Muscle layer of duodenum (tissue), 2 donors: ENCODE data around the gene DYNLT3.

ENCODE experiments used
- H3K27ac ChIP-seq: one replicate; pipeline ENCODE4 v1.7.0; 2013; ENCODE audit warnings: mild to moderate bottlenecking, low read length
- H3K27me3 ChIP-seq: one replicate; pipeline ENCODE4 v1.7.0; 2013; ENCODE audit warnings: low read depth, mild to moderate bottlenecking, control low read depth, low read length
- H3K36me3 ChIP-seq, 2 donors: one replicate each; pipeline ENCODE4 v1.7.0; 2013; ENCODE audit warnings: low read length in 2 of 2, control low read depth in 1 of 2, mild to moderate bottlenecking in 1 of 2; ENCODE audit not compliant: insufficient read depth in 2 of 2, control insufficient read depth in 1 of 2
- H3K4me1 ChIP-seq, 2 donors: one replicate each; pipeline ENCODE4 v1.7.0; 2013; ENCODE audit warnings: low read length in 2 of 2, mild to moderate bottlenecking in 2 of 2, control low read depth in 1 of 2, moderate library complexity in 1 of 2; ENCODE audit not compliant: insufficient read depth in 2 of 2, control insufficient read depth in 1 of 2
- H3K4me3 ChIP-seq, 2 donors: one replicate each; pipeline ENCODE4 v1.7.0; 2013; ENCODE audit warnings: low read length in 2 of 2, low read depth in 1 of 2, mild to moderate bottlenecking in 1 of 2
- H3K9me3 ChIP-seq, 2 donors: one replicate each; pipeline ENCODE4 v1.7.0; 2013; ENCODE audit warnings: low read length in 2 of 2, control low read depth in 1 of 2, mild to moderate bottlenecking in 1 of 2; ENCODE audit not compliant: control insufficient read depth in 1 of 2
- donor health status: healthy.

The DYNLT3 gene, protein sequence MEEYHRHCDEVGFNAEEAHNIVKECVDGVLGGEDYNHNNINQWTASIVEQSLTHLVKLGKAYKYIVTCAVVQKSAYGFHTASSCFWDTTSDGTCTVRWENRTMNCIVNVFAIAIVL

DNA sequence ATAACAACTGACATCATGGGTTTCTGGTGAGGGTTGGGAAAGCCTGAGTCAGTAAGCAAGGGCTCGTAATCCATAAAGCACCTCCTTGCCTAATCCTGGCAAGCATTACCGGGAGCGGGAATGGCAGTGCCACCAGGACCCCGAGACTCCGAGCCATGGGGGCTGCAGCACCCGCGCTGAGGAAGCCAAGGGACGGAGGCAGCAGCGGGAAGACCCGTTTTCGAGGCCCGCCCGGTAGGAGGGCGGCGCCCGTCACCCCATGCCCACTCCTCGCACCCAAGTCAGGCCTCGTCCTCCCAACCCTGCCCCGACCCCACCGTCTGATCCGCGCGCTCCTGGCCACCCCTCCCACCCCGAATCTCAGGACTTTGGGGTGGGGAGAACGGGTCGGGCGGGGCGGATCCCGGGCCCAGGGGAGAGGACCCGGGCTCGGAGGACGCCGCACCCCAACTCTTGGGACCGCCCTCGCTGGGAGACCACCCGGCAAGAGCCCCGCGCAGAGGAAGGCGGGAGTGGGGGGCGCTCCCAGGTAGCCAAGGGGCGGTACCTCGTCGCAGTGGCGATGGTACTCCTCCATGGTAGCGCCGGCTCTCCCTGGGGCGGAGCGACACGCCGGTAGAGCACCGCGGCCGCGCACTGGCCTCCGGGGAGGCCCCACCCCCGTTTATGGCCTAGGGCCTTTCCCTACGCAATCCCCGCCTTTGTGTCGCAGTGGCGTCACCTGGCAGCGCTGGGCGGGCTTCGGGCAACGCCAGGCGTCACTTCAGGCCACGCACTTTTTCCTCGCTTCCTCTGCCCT, at the start of gene DYNLT3:
TSS of gene DYNLT3 (minus strand) at position 638 of the 799 bp plus-strand sequence. CDS start at position 577, 61 bp downstream.
- Histone ChIP-seq H3K27ac (peak within 1 kb of the TSS; percentile 74), H3K4me3 (peak within 1 kb of the TSS; percentile 62 to 68), H3K4me1 (no peaks in the 10 kb centered on the region), H3K27me3 (no peaks in the 10 kb centered on the region), H3K36me3 (no peaks in the 10 kb centered on the region), H3K9me3 (no peaks in the 10 kb centered on the region)

DNA sequence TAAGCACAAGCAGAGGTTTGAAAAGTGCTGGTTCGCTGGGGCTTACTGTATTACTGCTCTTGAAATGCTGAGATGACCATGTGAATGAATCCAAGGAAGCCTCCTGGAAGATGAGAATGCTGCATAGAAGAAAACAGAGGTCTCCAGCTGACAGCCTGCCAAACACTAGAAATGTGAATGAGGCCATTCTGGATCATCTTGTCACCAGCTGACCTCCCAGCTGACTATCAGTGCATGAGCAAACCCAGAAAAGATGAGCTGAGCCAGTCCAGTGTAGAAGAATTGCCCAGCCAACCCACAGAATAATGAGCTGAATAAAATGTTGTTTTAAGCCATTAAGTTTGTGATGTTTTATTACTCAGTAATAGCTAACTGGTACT, 49.1 kb upstream of the DYNLT3 start:
- H3K9me3 ChIP-seq: no peaks in the 10 kb centered on the region
- no peak overlapping the region for H3K4me3 ChIP-seq
- H3K27me3 ChIP-seq: no peaks in the 10 kb centered on the region
- H3K36me3 ChIP-seq: no peaks in the 10 kb centered on the region
- H3K27ac ChIP-seq: no peak overlapping the region
- no peaks in the 10 kb centered on the region for H3K4me1 ChIP-seq

DNA sequence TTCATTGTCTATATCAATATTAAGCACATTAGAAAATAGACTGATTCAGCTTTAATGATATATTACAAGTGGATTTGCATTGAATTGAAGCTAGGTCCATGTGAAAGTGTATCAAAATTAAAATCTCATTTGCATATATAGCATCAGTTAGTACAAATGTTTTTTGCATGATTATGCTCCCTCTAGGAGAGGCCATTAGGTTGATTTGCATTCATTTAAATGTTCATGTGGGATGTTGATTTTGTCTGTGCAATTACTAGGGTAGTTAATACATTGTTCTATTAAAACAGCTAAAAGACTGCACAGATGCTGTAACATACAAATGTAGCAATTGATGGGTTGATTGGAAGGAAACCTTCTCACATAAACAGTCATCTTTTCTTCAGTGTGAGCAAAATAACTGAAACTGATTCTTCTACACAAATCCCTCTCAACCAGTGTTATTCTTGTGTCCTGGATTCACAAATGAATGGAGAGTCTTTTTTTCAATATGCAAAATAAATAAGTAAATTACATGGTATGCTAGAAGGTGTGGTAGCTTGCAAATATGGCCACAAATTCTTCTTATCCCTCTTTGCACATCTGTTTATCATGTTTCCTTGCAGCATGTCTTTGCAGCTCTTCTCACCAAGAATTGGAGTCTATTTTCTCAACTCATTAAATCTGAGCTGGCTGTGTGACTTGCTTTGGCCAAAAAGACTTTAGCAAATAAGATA, 48.6 kb upstream of the DYNLT3 start:
- Histone ChIP-seq H3K27ac (no peak overlapping the region), H3K4me1 (no peaks in the 10 kb centered on the region), H3K36me3 (no peaks in the 10 kb centered on the region), H3K27me3 (no peaks in the 10 kb centered on the region), H3K9me3 (no peaks in the 10 kb centered on the region), H3K4me3 (no peak overlapping the region)

DNA sequence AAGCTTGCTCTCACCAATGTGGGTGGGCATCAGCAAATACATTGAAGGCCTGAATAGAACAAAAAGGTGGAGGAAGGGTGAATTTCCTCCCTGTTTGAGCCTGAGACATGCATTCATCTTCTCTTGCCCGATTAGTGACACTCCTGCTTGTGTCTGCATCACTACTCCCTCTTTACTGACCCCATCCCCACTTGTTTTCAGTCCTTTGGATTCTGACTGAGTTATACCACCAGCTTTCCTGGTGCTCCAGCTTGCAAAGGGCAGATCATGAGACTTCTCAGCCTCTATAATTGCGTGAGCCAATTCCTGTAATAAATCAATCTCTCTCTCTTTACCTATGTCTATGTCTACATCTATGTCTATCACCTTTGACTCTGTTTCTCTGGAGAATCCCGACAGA, 47.4 kb upstream of the DYNLT3 start:
- Histone ChIP-seq H3K9me3 (no peaks in the 10 kb centered on the region), H3K27ac (no peak overlapping the region), H3K27me3 (no peaks in the 10 kb centered on the region), H3K4me3 (no peak overlapping the region), H3K36me3 (no peaks in the 10 kb centered on the region), H3K4me1 (no peaks in the 10 kb centered on the region)

DNA sequence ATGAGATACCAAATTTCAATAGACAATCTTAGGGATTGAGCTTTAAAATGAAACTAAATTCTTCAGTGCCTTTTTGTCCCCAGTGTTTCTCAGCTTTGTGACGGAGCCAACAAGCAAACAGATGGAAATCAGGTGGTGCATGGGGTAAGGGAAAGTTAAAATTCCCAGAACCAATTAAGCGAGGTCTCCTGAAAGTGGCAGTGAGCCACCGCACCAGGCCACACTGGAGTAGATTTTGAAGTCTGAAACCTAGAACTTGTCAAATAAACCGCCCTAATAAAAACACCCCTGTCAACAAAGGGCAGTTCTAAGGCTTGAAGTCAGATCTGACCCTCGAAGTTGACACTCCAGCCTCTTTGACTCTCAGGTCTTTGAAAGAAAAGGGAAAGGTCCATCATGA, 40.6 kb upstream of the DYNLT3 start:
- H3K4me3 ChIP-seq: no peak overlapping the region
- no peaks in the 10 kb centered on the region for H3K27me3 ChIP-seq

DNA sequence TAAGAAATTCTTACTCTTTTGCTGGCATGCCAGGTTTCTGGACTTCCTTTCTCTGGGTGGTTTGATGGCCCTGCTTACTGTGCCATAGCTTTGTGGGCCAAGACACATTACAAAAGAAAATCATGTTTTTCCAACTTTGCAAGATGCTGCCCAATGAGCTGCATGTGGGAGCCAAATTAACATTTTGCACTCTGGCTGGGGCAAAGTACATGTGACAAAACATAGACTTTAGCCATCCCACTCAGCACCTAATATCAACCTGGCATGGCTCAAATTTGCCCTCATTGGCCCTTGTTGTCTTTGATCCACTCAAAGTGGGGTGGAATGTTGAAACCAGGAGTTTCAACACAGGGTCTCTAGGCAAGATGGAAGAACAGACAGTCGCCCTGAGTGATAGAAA, 40.0 kb upstream of the DYNLT3 start:
- H3K4me1 ChIP-seq: no peaks in the 10 kb centered on the region
- H3K9me3 ChIP-seq: no peaks in the 10 kb centered on the region
- H3K36me3 ChIP-seq: no peaks in the 10 kb centered on the region
- H3K4me3 ChIP-seq: no peak overlapping the region
- H3K27me3 ChIP-seq: no peaks in the 10 kb centered on the region
- no peak overlapping the region for H3K27ac ChIP-seq

More for the DNA sequence above, 40.6 kb upstream of the DYNLT3 start:
- Histone ChIP-seq H3K4me1 (no peaks in the 10 kb centered on the region), H3K9me3 (no peaks in the 10 kb centered on the region), H3K27ac (no peak overlapping the region), H3K36me3 (no peaks in the 10 kb centered on the region)

DNA sequence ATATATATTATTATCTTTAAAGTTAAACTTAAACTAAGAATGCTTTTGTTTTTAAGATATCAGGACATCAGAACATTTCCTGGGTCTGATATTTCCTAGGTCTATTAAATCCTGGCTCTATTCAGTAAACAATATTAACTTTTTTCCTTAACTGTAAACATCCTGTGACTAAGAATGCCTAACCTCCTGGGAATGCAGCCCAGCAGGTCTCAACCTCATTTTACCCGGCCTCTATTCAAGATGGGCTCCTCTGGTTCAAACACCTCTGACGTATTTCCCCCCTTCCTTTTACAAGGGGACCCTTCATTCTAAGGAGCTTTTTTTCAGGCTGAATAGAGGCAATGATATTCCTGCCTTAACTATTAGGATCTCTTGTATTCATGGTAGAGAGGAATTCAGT, 35.8 kb upstream of the DYNLT3 start:
- Histone ChIP-seq H3K4me1 (no peaks in the 10 kb centered on the region), H3K4me3 (no peak overlapping the region), H3K27ac (no peak overlapping the region), H3K36me3 (no peaks in the 10 kb centered on the region), H3K27me3 (no peaks in the 10 kb centered on the region), H3K9me3 (no peaks in the 10 kb centered on the region)

DNA sequence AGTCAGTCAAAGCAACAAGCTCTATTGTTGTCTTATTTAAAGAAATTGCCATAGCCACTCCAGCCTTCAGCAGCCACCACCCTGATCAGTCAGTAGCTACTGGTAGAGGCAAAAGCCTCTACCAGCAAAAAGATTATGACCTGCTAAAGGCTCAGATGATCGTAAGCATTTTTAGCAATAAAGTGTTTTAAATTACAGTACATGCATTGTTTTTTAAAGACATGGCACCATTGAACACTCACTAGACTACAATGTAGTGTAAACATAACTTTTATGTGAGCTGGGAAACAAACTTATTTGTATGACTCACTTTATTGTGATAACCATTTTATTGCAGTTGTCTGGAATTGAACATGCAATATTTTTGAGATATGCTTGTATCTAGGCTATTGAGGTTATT, 32.3 kb upstream of the DYNLT3 start:
- H3K4me3 ChIP-seq: no peak overlapping the region
- H3K4me1 ChIP-seq: no peaks in the 10 kb centered on the region
- no peaks in the 10 kb centered on the region for H3K9me3 ChIP-seq
- H3K36me3 ChIP-seq: no peaks in the 10 kb centered on the region
- H3K27ac ChIP-seq: no peak overlapping the region
- H3K27me3 ChIP-seq: no peaks in the 10 kb centered on the region

DNA sequence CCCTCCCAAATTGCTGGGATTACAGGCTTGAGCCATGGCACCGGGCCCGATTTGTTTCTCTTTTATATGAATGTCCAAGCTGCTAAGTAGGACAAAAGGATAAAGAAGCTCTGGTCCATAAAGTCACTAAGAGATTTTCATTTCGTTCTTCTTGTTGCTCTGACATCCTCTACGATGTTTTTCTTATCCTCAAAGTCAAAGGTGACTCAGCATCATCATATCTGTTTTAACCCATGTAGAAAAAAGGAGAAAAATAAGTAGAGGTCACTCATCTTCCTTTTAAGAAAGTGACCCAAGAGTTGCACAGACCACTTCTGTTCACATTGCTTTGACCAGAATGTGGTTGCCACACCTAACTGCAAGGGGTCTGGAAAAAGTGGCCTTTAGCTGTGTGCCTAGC, 29.3 kb upstream of the DYNLT3 start:
- Histone ChIP-seq H3K27ac (no peak overlapping the region), H3K36me3 (no peaks in the 10 kb centered on the region), H3K9me3 (no peaks in the 10 kb centered on the region), H3K27me3 (no peaks in the 10 kb centered on the region), H3K4me3 (no peak overlapping the region), H3K4me1 (no peaks in the 10 kb centered on the region)

DNA sequence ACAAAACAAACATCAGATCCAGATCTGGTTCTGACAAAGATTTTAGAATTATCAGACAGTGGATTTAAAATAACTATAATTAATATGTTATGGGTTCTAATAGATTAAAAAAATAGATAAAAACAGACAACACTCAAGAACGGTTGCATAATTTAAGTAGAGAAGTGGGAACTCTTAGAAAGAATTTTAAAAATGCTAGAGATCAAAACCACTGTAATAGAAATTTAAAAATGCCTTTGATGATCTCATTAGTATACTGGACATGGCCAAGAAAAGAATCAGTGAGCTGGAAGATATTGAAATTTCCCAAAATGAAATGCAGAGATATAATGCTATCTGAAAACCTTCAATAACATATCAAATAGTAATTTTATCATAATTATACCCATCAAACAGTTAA, 28.3 kb upstream of the DYNLT3 start:
- no peak overlapping the region for H3K27ac ChIP-seq
- H3K9me3 ChIP-seq: no peaks in the 10 kb centered on the region
- no peaks in the 10 kb centered on the region for H3K4me1 ChIP-seq
- no peak overlapping the region for H3K4me3 ChIP-seq
- no peaks in the 10 kb centered on the region for H3K36me3 ChIP-seq
- no peaks in the 10 kb centered on the region for H3K27me3 ChIP-seq

DNA sequence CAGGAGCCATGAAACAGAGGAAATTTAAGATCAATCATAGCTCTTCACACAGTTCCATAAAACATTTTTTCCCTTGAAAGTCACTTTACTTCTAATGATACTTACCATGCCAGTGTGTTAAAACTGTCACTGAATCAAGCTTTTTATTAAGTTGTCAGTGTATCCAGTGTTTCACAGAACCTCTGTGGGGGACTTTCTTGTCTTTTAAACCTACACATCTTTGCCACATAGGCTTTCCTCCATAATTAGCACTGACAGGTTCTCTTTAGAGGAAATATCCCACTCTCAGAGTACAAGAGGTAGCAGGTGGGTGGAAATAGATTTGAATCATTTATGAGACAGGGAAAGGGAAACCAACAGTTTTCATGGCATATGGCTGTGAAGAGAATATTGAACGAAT, 25.8 kb upstream of the DYNLT3 start:
- H3K36me3 ChIP-seq: no peaks in the 10 kb centered on the region
- H3K9me3 ChIP-seq: no peaks in the 10 kb centered on the region
- no peak overlapping the region for H3K4me3 ChIP-seq
- H3K27me3 ChIP-seq: no peaks in the 10 kb centered on the region
- H3K27ac ChIP-seq: no peak overlapping the region
- no peaks in the 10 kb centered on the region for H3K4me1 ChIP-seq
